GM18517 (cell line): ENCODE measurements around the gene HSD11B1L.
"Not testable (repeated sequence)": the region's sequence is repeated elsewhere in the genome, so short reads cannot be mapped to it uniquely, and the experiment has no call there.

Experiments used
- ATAC-seq: cut with Tn5 transposase; IDR thresholded peaks from one replicate; pipeline ENCODE4 v1.9.1; 2021; ENCODE audit warnings: mild to moderate bottlenecking, moderate library complexity; ENCODE audit not compliant: unreplicated experiment

HSD11B1L gene

GRCh38 chr19:5697890-5698634, 17.2 kb downstream of the HSD11B1L start:
- no peak for ATAC-seq

- no peak for ATAC-seq
Measured at GRCh38 chr19:5698635-5699422, 18.0 kb downstream of the HSD11B1L start.

GRCh38 chr19:5700455-5701092, 19.7 kb downstream of the HSD11B1L start:
- ATAC-seq: no peak

GRCh38 chr19:5702053-5702410, 21.2 kb downstream of the HSD11B1L start:
- ATAC-seq: not testable (repeated sequence)

- no peak for ATAC-seq
Measured at GRCh38 chr19:5703819-5704818, 23.3 kb downstream of the HSD11B1L start.

- ATAC-seq: no peak
Measured at GRCh38 chr19:5705552-5705951, 24.7 kb downstream of the HSD11B1L start.

GRCh38 chr19:5706876-5707573, 26.2 kb downstream of the HSD11B1L start:
- ATAC-seq: no peak

GRCh38 chr19:5707576-5708575, 27.0 kb downstream of the HSD11B1L start:
- ATAC-seq: no peak

- no peak for ATAC-seq
Measured at GRCh38 chr19:5711025-5711424, 30.2 kb downstream of the HSD11B1L start.

- no peak for ATAC-seq
Measured at GRCh38 chr19:5711713-5712161, 30.9 kb downstream of the HSD11B1L start.

- no peak for ATAC-seq
Measured at GRCh38 chr19:5713228-5713627, 32.4 kb downstream of the HSD11B1L start.

GRCh38 chr19:5714816-5715215, 34.0 kb downstream of the HSD11B1L start:
- no peak for ATAC-seq

- no peak for ATAC-seq
Measured at GRCh38 chr19:5717215-5717935, 36.5 kb downstream of the HSD11B1L start.

- ATAC-seq: no peak
Measured at GRCh38 chr19:5718037-5718578, 37.3 kb downstream of the HSD11B1L start.

- ATAC-seq: no peak
Measured at GRCh38 chr19:5718579-5719273, 37.9 kb downstream of the HSD11B1L start.

GRCh38 chr19:5719274-5719960, 38.6 kb downstream of the HSD11B1L start:
- peak; percentile 1 for ATAC-seq
